PFSK-1 (cell line): Measurements from ENCODE around the gene PRDX1.

Experiments used
- FOXP2 ChIP-seq: optimal IDR thresholded peaks from 2 replicates; pipeline ENCODE3; 2011; ENCODE audit warnings: borderline replicate concordance, control low read depth, inconsistent platforms; ENCODE audit not compliant: insufficient read depth; ENCODE audit errors: extremely low read length, extremely low read depth
- POLR2AphosphoS5 ChIP-seq: IDR thresholded peaks from 2 replicates; pipeline ENCODE4 v1.6.1; 2012; ENCODE audit warnings: low read depth, mild to moderate bottlenecking, control low read depth, low read length, moderate library complexity
- SIN3A ChIP-seq: IDR thresholded peaks from 2 replicates; pipeline ENCODE4 v1.6.1; 2012; ENCODE audit warnings: mild to moderate bottlenecking, low read length, moderate library complexity, borderline replicate concordance; ENCODE audit not compliant: insufficient read depth
- TAF1 ChIP-seq: IDR thresholded peaks from 2 replicates; pipeline ENCODE4 v1.6.1; 2012; ENCODE audit warnings: low read length, control low read depth, borderline replicate concordance; ENCODE audit not compliant: insufficient read depth
- TF ChIP-seq, protein P1 (sequence below), 2 experiments: IDR thresholded peaks; 2 replicates each; pipeline versions ENCODE4 v1.6.1 to v1.8.0; 2011 to 2012; ENCODE audit warnings: low read depth in 2 of 2, low read length in 2 of 2, control low read depth in 1 of 2, inconsistent platforms in 1 of 2, mild to moderate bottlenecking in 1 of 2, moderate library complexity in 1 of 2; ENCODE audit not compliant: insufficient read depth in 1 of 2

PRDX1 gene

DNA sequence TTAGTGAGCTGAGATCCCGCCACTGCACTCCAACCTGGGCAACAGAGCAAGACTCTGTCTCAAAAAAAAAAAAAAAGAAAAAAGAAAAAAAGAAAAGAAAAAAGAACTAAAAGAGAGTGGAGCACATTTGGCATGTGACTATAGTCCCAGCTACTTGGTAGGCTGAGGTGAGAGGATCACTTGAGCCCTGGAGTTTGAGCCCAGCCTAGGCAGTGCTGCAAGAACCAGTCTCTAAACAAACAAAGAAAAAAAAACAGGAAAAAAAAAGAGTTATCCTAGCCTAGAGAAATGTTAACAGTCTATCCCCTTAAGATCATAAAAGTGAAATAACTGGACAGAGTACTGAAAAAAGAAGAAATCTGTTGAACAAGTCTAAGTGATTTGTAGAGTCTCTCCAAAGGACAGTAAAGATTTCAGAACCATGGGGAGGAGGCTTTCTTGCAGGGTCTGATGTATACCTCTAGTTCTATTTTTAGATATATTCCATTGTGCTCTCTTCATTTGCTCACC lies 4.5 kb upstream of the PRDX1 start:
- TF ChIP-seq, protein P1, sequence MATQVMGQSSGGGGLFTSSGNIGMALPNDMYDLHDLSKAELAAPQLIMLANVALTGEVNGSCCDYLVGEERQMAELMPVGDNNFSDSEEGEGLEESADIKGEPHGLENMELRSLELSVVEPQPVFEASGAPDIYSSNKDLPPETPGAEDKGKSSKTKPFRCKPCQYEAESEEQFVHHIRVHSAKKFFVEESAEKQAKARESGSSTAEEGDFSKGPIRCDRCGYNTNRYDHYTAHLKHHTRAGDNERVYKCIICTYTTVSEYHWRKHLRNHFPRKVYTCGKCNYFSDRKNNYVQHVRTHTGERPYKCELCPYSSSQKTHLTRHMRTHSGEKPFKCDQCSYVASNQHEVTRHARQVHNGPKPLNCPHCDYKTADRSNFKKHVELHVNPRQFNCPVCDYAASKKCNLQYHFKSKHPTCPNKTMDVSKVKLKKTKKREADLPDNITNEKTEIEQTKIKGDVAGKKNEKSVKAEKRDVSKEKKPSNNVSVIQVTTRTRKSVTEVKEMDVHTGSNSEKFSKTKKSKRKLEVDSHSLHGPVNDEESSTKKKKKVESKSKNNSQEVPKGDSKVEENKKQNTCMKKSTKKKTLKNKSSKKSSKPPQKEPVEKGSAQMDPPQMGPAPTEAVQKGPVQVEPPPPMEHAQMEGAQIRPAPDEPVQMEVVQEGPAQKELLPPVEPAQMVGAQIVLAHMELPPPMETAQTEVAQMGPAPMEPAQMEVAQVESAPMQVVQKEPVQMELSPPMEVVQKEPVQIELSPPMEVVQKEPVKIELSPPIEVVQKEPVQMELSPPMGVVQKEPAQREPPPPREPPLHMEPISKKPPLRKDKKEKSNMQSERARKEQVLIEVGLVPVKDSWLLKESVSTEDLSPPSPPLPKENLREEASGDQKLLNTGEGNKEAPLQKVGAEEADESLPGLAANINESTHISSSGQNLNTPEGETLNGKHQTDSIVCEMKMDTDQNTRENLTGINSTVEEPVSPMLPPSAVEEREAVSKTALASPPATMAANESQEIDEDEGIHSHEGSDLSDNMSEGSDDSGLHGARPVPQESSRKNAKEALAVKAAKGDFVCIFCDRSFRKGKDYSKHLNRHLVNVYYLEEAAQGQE (IDR thresholded peaks at IDR 0.05; ENCODE audit: insufficient read depth in 1 of 2, low read depth in 2 of 2, low read length in 2 of 2), result no peak
- TF ChIP-seq SIN3A, result no peak
- no peak for TF ChIP-seq POLR2AphosphoS5
- no peak for TF ChIP-seq TAF1
- TF ChIP-seq FOXP2, result no peak

DNA sequence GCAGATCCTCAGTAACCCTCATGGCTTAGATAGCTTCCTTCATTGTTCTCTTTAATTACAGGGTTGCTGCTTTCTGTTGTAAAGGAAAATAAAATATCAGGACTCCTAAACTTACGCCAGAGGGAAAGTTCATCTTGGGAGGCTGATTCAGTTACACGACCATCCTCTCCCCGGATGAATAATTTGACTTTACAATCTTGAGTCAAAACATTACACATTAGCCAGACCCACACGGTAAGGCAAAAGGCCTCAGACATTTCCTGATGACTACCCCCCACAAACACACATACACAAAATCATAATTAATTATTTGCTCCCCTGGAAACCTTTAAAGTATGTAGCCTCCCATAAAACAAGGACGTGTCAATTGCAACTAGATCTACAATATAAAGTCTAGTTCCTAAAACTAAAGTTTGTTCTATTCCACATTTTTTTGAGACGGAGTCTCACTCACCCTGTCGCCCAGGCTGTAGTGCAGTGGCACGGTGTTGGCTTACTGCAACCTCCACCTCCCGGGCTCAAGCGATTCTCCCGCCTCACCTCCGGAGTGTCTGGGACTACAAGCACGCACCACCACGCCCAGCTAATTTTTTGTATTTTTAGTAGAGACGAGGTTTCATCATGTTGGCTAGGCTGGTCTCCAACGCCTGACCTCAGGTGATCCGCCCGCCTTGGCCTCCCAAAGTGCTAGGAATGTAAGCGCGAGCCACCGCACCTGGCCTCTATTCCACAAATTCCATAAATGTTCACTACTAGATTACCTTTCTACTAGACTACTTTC lies 830 bp upstream of the PRDX1 start:
- TF ChIP-seq POLR2AphosphoS5, result no peak

DNA sequence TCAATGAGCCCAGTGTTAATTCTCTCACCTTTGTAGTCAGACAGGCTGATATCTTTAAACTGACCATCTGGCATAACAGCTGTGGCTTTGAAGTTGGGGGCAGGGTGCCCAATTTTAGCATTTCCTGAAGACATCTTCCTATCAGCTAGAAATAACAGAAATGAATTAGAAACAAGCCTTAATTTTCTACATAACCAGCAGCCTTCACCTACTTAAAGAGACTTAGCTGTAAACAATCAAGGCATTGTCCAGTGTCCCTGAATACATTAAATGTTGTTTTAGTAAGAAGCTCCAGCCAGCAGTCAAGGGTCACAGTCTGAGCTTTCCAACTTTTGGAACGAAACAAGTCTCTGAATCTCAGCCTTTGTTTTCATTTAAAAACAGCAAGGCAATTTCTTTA lies 2.8 kb downstream of the PRDX1 start:
- TF ChIP-seq TAF1 (no peak), FOXP2 (no peak), SIN3A (no peak)
- TF ChIP-seq, protein P1 (IDR thresholded peaks at IDR 0.05; ENCODE audit: insufficient read depth in 1 of 2, low read depth in 2 of 2, low read length in 2 of 2), result no peak

DNA sequence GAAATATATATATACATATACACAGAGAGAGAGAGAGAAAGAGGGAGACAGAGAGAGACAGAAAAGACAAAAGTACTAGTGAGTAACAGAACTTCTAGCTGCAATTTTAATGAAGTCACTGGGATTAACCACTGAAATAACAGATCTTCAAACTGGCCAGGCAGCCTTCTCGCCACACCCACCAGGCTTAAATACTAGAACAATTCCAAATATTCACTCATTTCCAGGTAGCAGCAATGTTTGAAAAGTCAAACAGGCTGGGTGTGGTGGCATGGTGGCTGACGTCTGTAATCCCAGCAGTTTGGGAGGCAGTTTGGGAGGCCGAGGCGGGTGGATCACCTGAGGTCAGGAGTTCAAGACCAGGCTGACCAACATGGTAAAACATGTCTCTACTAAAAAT lies 5.2 kb downstream of the PRDX1 start:
- TF ChIP-seq TAF1, result no peak
- TF ChIP-seq, protein P1 (IDR thresholded peaks at IDR 0.05; ENCODE audit: insufficient read depth in 1 of 2, low read depth in 2 of 2, low read length in 2 of 2), result no peak
- TF ChIP-seq FOXP2, result no peak
- no peak for TF ChIP-seq POLR2AphosphoS5
- TF ChIP-seq SIN3A, result no peak

DNA sequence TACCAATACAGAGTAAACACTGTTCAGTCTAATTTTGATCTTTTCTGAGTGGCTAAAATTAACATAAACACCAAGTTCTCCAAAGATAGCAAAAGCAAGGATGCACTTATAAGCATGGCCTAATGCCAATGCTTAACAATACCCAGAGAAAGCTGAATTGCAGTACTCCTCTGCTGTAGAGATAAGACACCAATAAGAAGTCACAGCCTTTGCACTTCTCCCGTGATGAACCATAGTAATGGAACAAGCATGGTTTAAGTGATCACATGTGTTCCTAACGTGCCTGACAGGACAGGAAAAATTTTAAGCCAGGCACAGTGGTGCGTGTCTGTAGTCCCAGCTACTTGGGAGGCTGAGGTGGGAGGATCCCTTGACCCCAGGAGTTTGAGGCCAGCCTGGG lies 5.6 kb downstream of the PRDX1 start:
- no peak for TF ChIP-seq SIN3A
- TF ChIP-seq, protein P1 (IDR thresholded peaks at IDR 0.05; ENCODE audit: insufficient read depth in 1 of 2, low read depth in 2 of 2, low read length in 2 of 2), result no peak
- no peak for TF ChIP-seq TAF1
- TF ChIP-seq FOXP2, result no peak
- no peak for TF ChIP-seq POLR2AphosphoS5
